ENCODE data around the gene RABIF. TPM values are rescaled to one million over a fixed set of nuclear protein-coding genes. Genes with fewer than 3 reads are reported as not detected.
A peak's percentile ranks its signal among the peaks of the same experiment; 100 is the strongest.

Gene RABIF
- total RNA-seq, 3 donors from 2014 or later (not counting 1 experiment from before 2014, with no cell fraction given), result 13.3 to 26.4 (median 21.5) TPM

GRCh38 chr1:202880961-202881460 lies 7.9 kb downstream of the RABIF start:
- no peak overlapping the region for H3K27ac Mint-ChIP-seq
- Histone ChIP-seq H3K27me3 (ENCODE audit: control insufficient read depth, insufficient read depth, low read length) (no peaks in the 10 kb centered on the region), H3K4me1 (ENCODE audit: control insufficient read depth, insufficient read depth, low read length) (no peaks in the 10 kb centered on the region), H3K4me3 (ENCODE audit: low read length) (no peak overlapping the region), H3K36me3 (ENCODE audit: control insufficient read depth, insufficient read depth, low read length) (peaks cover 34% of the 10 kb centered on the region), H3K9me3 (ENCODE audit: control insufficient read depth, insufficient read depth, low read length) (no peaks in the 10 kb centered on the region), H3K27ac (ENCODE audit: low read length) (no peak overlapping the region)
- no peak for DNase-seq
- no peak overlapping the region for H3K4me3 Mint-ChIP-seq
- intact Hi-C loops (cut with micrococcal nuclease), result no loop called here
- ATAC-seq, result no peak
- peaks cover 33 to 34% of the 10 kb centered on the region in 2 donors for H3K4me1 Mint-ChIP-seq
- H3K27me3 Mint-ChIP-seq (ENCODE audit: low read depth in 2 of 2), result no peaks in the 10 kb centered on the region
- TF ChIP-seq CTCF (IDR thresholded peaks at IDR 0.05), result no peak
- 96% methylated on average over 10 of the region's 10 CpGs for WGBS (ENCODE audit: insufficient coverage)
- no peaks in the 10 kb centered on the region for H3K9me3 Mint-ChIP-seq
- H3K36me3 Mint-ChIP-seq, result peaks cover 14% of the 10 kb centered on the region

- no peak for DNase-seq
- intact Hi-C loops (cut with micrococcal nuclease), result no loop called here
- Mint-ChIP-seq H3K4me3 (no peak overlapping the region), H3K4me1 (peaks cover 27 to 29% of the 10 kb centered on the region in 2 donors), H3K27me3 (ENCODE audit: low read depth in 2 of 2) (no peaks in the 10 kb centered on the region), H3K36me3 (peaks cover 14% of the 10 kb centered on the region), H3K27ac (peak overlapping the region in 1 of 2 donors; percentile 13), H3K9me3 (no peaks in the 10 kb centered on the region)
- ATAC-seq, result no peak
- Histone ChIP-seq H3K4me1 (ENCODE audit: control insufficient read depth, insufficient read depth, low read length) (no peaks in the 10 kb centered on the region), H3K9me3 (ENCODE audit: control insufficient read depth, insufficient read depth, low read length) (no peaks in the 10 kb centered on the region), H3K36me3 (ENCODE audit: control insufficient read depth, insufficient read depth, low read length) (peaks cover 34% of the 10 kb centered on the region), H3K4me3 (ENCODE audit: low read length) (no peak overlapping the region), H3K27me3 (ENCODE audit: control insufficient read depth, insufficient read depth, low read length) (no peaks in the 10 kb centered on the region), H3K27ac (ENCODE audit: low read length) (no peak overlapping the region)
- TF ChIP-seq CTCF (IDR thresholded peaks at IDR 0.05), result no peak
These were observed 8.9 kb downstream of the RABIF start for GRCh38 chr1:202880062-202880461.

- WGBS (ENCODE audit: insufficient coverage), result 100% methylated on average over 1 of the region's 1 CpG
- ATAC-seq (no peak), DNase-seq (no peak)
- H3K36me3 ChIP-seq (ENCODE audit: control insufficient read depth, insufficient read depth, low read length), result peaks cover 30% of the 10 kb centered on the region
- H3K9me3 ChIP-seq (ENCODE audit: control insufficient read depth, insufficient read depth, low read length), result no peaks in the 10 kb centered on the region
- TF ChIP-seq CTCF (IDR thresholded peaks at IDR 0.05), result no peak
- no peaks in the 10 kb centered on the region for H3K27me3 Mint-ChIP-seq (ENCODE audit: low read depth in 2 of 2)
- peaks cover 14% of the 10 kb centered on the region for H3K36me3 Mint-ChIP-seq
- H3K9me3 Mint-ChIP-seq, result no peaks in the 10 kb centered on the region
- peak overlapping the region in 1 of 2 donors; percentile 62 for H3K27ac Mint-ChIP-seq
- H3K4me3 Mint-ChIP-seq, result no peak overlapping the region
- no peak overlapping the region for H3K4me3 ChIP-seq (ENCODE audit: low read length)
- H3K27me3 ChIP-seq (ENCODE audit: control insufficient read depth, insufficient read depth, low read length), result no peaks in the 10 kb centered on the region
- H3K4me1 ChIP-seq (ENCODE audit: control insufficient read depth, insufficient read depth, low read length), result no peaks in the 10 kb centered on the region
- H3K27ac ChIP-seq (ENCODE audit: low read length), result no peak overlapping the region
- H3K4me1 Mint-ChIP-seq, result peaks cover 26 to 29% of the 10 kb centered on the region in 2 donors
- intact Hi-C loops (cut with micrococcal nuclease), result no loop called here
These were observed 9.8 kb downstream of the RABIF start for GRCh38 chr1:202879128-202879527.

GRCh38 chr1:202873026-202873425 lies 15.9 kb downstream of the RABIF start:
- intact Hi-C loops (cut with micrococcal nuclease), result no loop called here
- no peak for TF ChIP-seq CTCF (IDR thresholded peaks at IDR 0.05)
- Histone ChIP-seq H3K27me3 (ENCODE audit: control insufficient read depth, insufficient read depth, low read length) (no peaks in the 10 kb centered on the region), H3K4me3 (ENCODE audit: low read length) (no peak overlapping the region), H3K36me3 (ENCODE audit: control insufficient read depth, insufficient read depth, low read length) (peaks cover 7% of the 10 kb centered on the region), H3K4me1 (ENCODE audit: control insufficient read depth, insufficient read depth, low read length) (no peaks in the 10 kb centered on the region), H3K27ac (ENCODE audit: low read length) (no peak overlapping the region), H3K9me3 (ENCODE audit: control insufficient read depth, insufficient read depth, low read length) (no peaks in the 10 kb centered on the region)
- no peaks in the 10 kb centered on the region for H3K9me3 Mint-ChIP-seq
- DNase-seq, result no peak
- H3K4me1 Mint-ChIP-seq, result no peaks in the 10 kb centered on the region
- no peaks in the 10 kb centered on the region for H3K27me3 Mint-ChIP-seq (ENCODE audit: low read depth in 2 of 2)
- no peaks in the 10 kb centered on the region for H3K36me3 Mint-ChIP-seq
- H3K4me3 Mint-ChIP-seq, result no peak overlapping the region
- 89% methylated on average over 4 of the region's 4 CpGs for WGBS (ENCODE audit: insufficient coverage)
- ATAC-seq, result no peak
- H3K27ac Mint-ChIP-seq, result no peak overlapping the region
